ENCODE data around the gene SAPCD1. TPM values are rescaled to one million over a fixed set of nuclear protein-coding genes. Genes with fewer than 3 reads are reported as not detected.
A peak's percentile ranks its signal among the peaks of the same experiment; 100 is the strongest.
"Not testable (repeated sequence)": the region's sequence is repeated elsewhere in the genome, so short reads cannot be mapped to it uniquely, and the experiment has no call there.

Gene SAPCD1
- total RNA-seq, 1 donor from 2014 or later: not detected

- DNase-seq: not testable (repeated sequence)
Measured at GRCh38 chr6:31801031-31801927, 38.8 kb downstream of the SAPCD1 start.

- no peak for DNase-seq
Measured at GRCh38 chr6:31805939-31806469, 43.5 kb downstream of the SAPCD1 start.

- DNase-seq: peak; percentile 99
Measured at GRCh38 chr6:31806470-31807272, 44.2 kb downstream of the SAPCD1 start, which contains the start of gene LSM2. Gene LSM2 (minus strand): TSS chr6:31806966. CDS start chr6:31806757, 209 bp downstream.

GRCh38 chr6:31808599-31808998 is 46.1 kb downstream of the SAPCD1 start:
- DNase-seq: not testable (repeated sequence)

- DNase-seq: no peak
Measured at GRCh38 chr6:31811645-31812044, 49.2 kb downstream of the SAPCD1 start.

GRCh38 chr6:31813465-31813849 is 51.0 kb downstream of the SAPCD1 start:
- DNase-seq: no peak

Small RNAs within 50 kb of the gene (small RNA-seq; reads per million reads assigned to genes)
- gene LY6G6D (ENCODE audit: low replicate concordance) (not detected), gene MSH5-SAPCD1 (ENCODE audit: low replicate concordance) (not detected), gene RF00019 (ENCODE audit: low replicate concordance) (not detected), gene RNU6-850P (ENCODE audit: low replicate concordance) (not detected), gene SAPCD1 (ENCODE audit: low replicate concordance) (not detected)

Other genes starting within 250 kb of the SAPCD1 start
- not detected for gene MCCD1, start 233.7 kb upstream of the SAPCD1 start, total RNA-seq
- gene DDX39B, start 220.7 kb upstream of the SAPCD1 start, total RNA-seq: 319 TPM
- 1.3 TPM for gene ATP6V1G2, start 216.0 kb upstream of the SAPCD1 start, total RNA-seq
- 11.4 TPM for gene NFKBIL1, start 215.0 kb upstream of the SAPCD1 start, total RNA-seq
- not detected for gene LTA, start 190.4 kb upstream of the SAPCD1 start, total RNA-seq
- not detected for gene TNF, start 187.1 kb upstream of the SAPCD1 start, total RNA-seq
- 1.7 TPM for gene LTB, start 180.2 kb upstream of the SAPCD1 start, total RNA-seq
- 1.5 TPM for gene LST1, start 176.4 kb upstream of the SAPCD1 start, total RNA-seq
- not detected for gene NCR3, start 169.7 kb upstream of the SAPCD1 start, total RNA-seq
- gene AIF1, start 147.4 kb upstream of the SAPCD1 start, total RNA-seq: 10.9 TPM
- 66.1 TPM for gene PRRC2A, start 141.9 kb upstream of the SAPCD1 start, total RNA-seq
- gene BAG6, start 110.0 kb upstream of the SAPCD1 start, total RNA-seq: 154 TPM
- gene APOM, start 106.8 kb upstream of the SAPCD1 start, total RNA-seq: not detected
- 20.8 TPM for gene C6orf47, start 101.9 kb upstream of the SAPCD1 start, total RNA-seq
- gene GPANK1, start 97.7 kb upstream of the SAPCD1 start, total RNA-seq: 18.0 TPM
- gene CSNK2B, start 96.6 kb upstream of the SAPCD1 start, total RNA-seq: 92.1 TPM
- 2.6 TPM for gene LY6G5B, start 92.7 kb upstream of the SAPCD1 start, total RNA-seq
- not detected for gene LY6G5C, start 81.6 kb upstream of the SAPCD1 start, total RNA-seq
- 46.2 TPM for gene ABHD16A, start 59.3 kb upstream of the SAPCD1 start, total RNA-seq
- 0.82 TPM for gene LY6G6F, start 55.8 kb upstream of the SAPCD1 start, total RNA-seq
- not detected for gene LY6G6D, start 47.3 kb upstream of the SAPCD1 start, total RNA-seq
- gene LY6G6C, start 40.9 kb upstream of the SAPCD1 start, total RNA-seq: 1.1 TPM
- gene MPIG6B, start 39.3 kb upstream of the SAPCD1 start, total RNA-seq: not detected
- gene DDAH2, start 33.4 kb upstream of the SAPCD1 start, total RNA-seq: 114 TPM
- gene CLIC1, start 26.1 kb upstream of the SAPCD1 start, total RNA-seq: 131 TPM
- 9.6 TPM for gene MSH5, start 22.7 kb upstream of the SAPCD1 start, total RNA-seq
- 2.3 TPM for gene VWA7, start 14.7 kb downstream of the SAPCD1 start, total RNA-seq
- gene VARS1, start 33.1 kb downstream of the SAPCD1 start, total RNA-seq: 42.5 TPM
- gene LSM2, start 44.3 kb downstream of the SAPCD1 start, total RNA-seq: 20.8 TPM
- 4.5 TPM for gene HSPA1L, start 52.6 kb downstream of the SAPCD1 start, total RNA-seq
- gene HSPA1A, start 52.9 kb downstream of the SAPCD1 start, total RNA-seq: 698 TPM
- 827 TPM for gene HSPA1B, start 65.1 kb downstream of the SAPCD1 start, total RNA-seq
- gene NEU1, start 100.2 kb downstream of the SAPCD1 start, total RNA-seq: 25.6 TPM
- 1.7 TPM for gene SLC44A4, start 116.3 kb downstream of the SAPCD1 start, total RNA-seq
- 37.4 TPM for gene EHMT2, start 135.0 kb downstream of the SAPCD1 start, total RNA-seq
- 5.7 TPM for gene ZBTB12, start 139.4 kb downstream of the SAPCD1 start, total RNA-seq
- 0.51 TPM for gene C2, start 165.1 kb downstream of the SAPCD1 start, total RNA-seq
- gene CFB, start 183.4 kb downstream of the SAPCD1 start, total RNA-seq: 7.1 TPM
- 79.7 TPM for gene NELFE, start 196.3 kb downstream of the SAPCD1 start, total RNA-seq
- gene SKIC2, start 196.5 kb downstream of the SAPCD1 start, total RNA-seq: 30.6 TPM
- gene DXO, start 209.5 kb downstream of the SAPCD1 start, total RNA-seq: 10.7 TPM
- gene C4A, start 219.4 kb downstream of the SAPCD1 start, total RNA-seq: 32.6 TPM